Gastroesophageal sphincter (tissue), 4 donors: ENCODE data around the gene TSPAN32. TPM values are rescaled to one million over a fixed set of nuclear protein-coding genes. Genes with fewer than 3 reads are reported as not detected.

Experiments used
- ATAC-seq: fragments of 150-250 bp; one replicate; pipeline ENCODE4 v1.9.1; 2016; ENCODE audit warnings: mild to moderate bottlenecking, moderate library complexity
- H3K27ac ChIP-seq, 4 donors: fragments of 200-600 bp; sonication (generic) in 3 of 4; 1 replicate in 3 of 4; 2 replicates in 1 of 4; pipeline ENCODE4 v1.5.1; 2016 to 2019
- H3K27me3 ChIP-seq: fragments of 200-600 bp; sonication (generic); one replicate; pipeline ENCODE4 v1.5.1; 2019
- H3K36me3 ChIP-seq, 2 donors: fragments of 200-600 bp; sonication (generic); one replicate each; pipeline ENCODE4 v1.5.1; 2019; ENCODE audit warnings: control low read depth in 1 of 2
- H3K4me1 ChIP-seq, 3 donors: fragments of 200-600 bp; sonication (generic); 1 replicate in 2 of 3; 2 replicates in 1 of 3; pipeline ENCODE4 v1.5.1; 2016 to 2019; ENCODE audit warnings: control low read depth in 2 of 3
- H3K4me3 ChIP-seq, 2 donors: fragments of 200-600 bp; sonication (generic); one replicate each; pipeline ENCODE4 v1.5.1; 2019; ENCODE audit warnings: mild to moderate bottlenecking in 1 of 2, moderate library complexity in 1 of 2
- H3K9me3 ChIP-seq, 3 donors: fragments of 200-600 bp; sonication (generic); one replicate each; pipeline ENCODE4 v1.5.1; 2017 to 2019; ENCODE audit warnings: control low read depth in 2 of 3
- EP300 ChIP-seq: sonication (generic); formaldehyde crosslinking; IDR thresholded peaks from one replicate; pipeline ENCODE4 v1.6.1; 2017; ENCODE audit warnings: antibody characterized with exemption, mild to moderate bottlenecking
- POLR2A ChIP-seq, 2 donors: fragments of 450-650 bp; IDR thresholded peaks; one replicate each; pipeline ENCODE4 v1.6.1; 2017; ENCODE audit warnings: antibody characterized with exemption in 2 of 2, mild to moderate bottlenecking in 2 of 2, moderate library complexity in 1 of 2
- POLR2AphosphoS5 ChIP-seq: sonication (generic); formaldehyde crosslinking; IDR thresholded peaks from one replicate; pipeline ENCODE4 v1.6.1; 2017; ENCODE audit warnings: antibody characterized with exemption
- WGBS, 2 donors: methylation state at CpG; one replicate each; pipeline ENCODE4 v1.1.5; 2018; ENCODE audit warnings: low coverage in 1 of 2; 5-methylcytosine and 5-hydroxymethylcytosine counted together
- total RNA-seq, 4 donors: library from RNA; depleted of rRNA; stranded (reverse); fragments of >200 nt; gene quantifications; one replicate each; pipeline ENCODE4 v1.1.0, GENCODE V29; 2016
- TF ChIP-seq, protein P1 (sequence below), 4 experiments: fragments of 200-600 bp in 2 of 4; fragments of 450-650 bp in 2 of 4; sonication (generic) in 1 of 4; IDR thresholded peaks; one replicate each; pipeline ENCODE4 v1.5.1; 2017 to 2019; ENCODE audit warnings: antibody characterized with exemption in 4 of 4, mild to moderate bottlenecking in 2 of 4, moderate library complexity in 2 of 4

The TSPAN32 gene
- total RNA-seq, 4 donors from 2014 or later, result 0.62 to 3.6 (median 3.6) TPM; not detected in 1

DNA sequence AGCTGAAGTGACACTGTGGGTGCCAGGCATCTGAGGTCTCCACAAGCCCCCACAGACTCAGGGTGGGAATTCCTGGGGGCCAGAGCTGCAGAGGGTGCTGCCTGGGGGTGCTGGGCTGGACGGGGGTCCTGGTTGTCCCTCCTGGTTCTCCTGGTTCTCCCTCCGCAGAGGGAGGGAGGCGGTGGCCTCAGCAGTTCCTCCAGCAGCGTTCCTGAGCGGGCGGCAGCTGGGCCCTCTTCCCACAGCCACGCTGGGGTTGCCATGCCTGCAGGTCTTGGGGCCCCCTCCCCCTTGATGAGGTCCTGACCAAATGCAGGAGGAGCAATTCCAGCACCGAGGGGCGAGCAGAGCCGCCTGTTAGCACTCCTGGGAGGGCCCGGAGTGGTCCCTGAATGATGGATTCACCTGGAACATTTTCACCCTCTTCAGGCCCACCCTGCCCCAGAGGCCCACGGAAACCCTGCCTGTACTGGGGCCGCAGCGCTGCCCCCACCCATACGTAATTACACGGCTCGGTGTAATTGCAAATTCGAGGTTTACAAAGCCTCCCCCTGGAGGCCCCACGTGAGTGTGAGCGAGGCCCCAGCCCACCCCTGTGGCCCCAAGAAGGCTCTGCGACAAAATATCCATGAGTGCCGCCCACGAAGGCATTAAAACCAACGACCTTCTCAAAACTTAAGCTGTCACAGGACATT lies 730 bp upstream of the TSPAN32 start:
- TF ChIP-seq POLR2AphosphoS5 (no peak), POLR2A (IDR thresholded peaks at IDR 0.05) (no peak), EP300 (no peak)
- TF ChIP-seq, protein P1, sequence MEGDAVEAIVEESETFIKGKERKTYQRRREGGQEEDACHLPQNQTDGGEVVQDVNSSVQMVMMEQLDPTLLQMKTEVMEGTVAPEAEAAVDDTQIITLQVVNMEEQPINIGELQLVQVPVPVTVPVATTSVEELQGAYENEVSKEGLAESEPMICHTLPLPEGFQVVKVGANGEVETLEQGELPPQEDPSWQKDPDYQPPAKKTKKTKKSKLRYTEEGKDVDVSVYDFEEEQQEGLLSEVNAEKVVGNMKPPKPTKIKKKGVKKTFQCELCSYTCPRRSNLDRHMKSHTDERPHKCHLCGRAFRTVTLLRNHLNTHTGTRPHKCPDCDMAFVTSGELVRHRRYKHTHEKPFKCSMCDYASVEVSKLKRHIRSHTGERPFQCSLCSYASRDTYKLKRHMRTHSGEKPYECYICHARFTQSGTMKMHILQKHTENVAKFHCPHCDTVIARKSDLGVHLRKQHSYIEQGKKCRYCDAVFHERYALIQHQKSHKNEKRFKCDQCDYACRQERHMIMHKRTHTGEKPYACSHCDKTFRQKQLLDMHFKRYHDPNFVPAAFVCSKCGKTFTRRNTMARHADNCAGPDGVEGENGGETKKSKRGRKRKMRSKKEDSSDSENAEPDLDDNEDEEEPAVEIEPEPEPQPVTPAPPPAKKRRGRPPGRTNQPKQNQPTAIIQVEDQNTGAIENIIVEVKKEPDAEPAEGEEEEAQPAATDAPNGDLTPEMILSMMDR (IDR thresholded peaks at IDR 0.05), result no peak
- Histone ChIP-seq H3K4me1 (peaks cover 3 to 38% (median 16%) of the 10 kb centered on the region in 3 donors), H3K36me3 (no peaks in the 10 kb centered on the region), H3K9me3 (no peaks in the 10 kb centered on the region), H3K27me3 (peaks cover 5% of the 10 kb centered on the region), H3K4me3 (peak overlapping the region in 1 of 2 donors; percentile 12), H3K27ac (peak overlapping the region in 1 of 4 donors; percentile 91)
- 67% methylated on average over 3 of the region's 24 CpGs; no CpG with 5 or more reads in 1 of the 2 donors for WGBS, 2 donors
- ATAC-seq, result no peak

- H3K9me3 ChIP-seq, result no peaks in the 10 kb centered on the region
- peaks cover 3 to 52% (median 26%) of the 10 kb centered on the region in 3 donors for H3K4me1 ChIP-seq
- no peaks in the 10 kb centered on the region for H3K36me3 ChIP-seq
- TF ChIP-seq EP300 (no peak), POLR2A (IDR thresholded peaks at IDR 0.05) (no peak), POLR2AphosphoS5 (no peak)
- TF ChIP-seq, protein P1 (IDR thresholded peaks at IDR 0.05), result no peak
- no peak for ATAC-seq
- no peaks in the 10 kb centered on the region for H3K27me3 ChIP-seq
- H3K27ac ChIP-seq, result peak overlapping the region in 2 of 4 donors; percentile 53 to 91
- WGBS, 2 donors, result no CpG with 5 or more reads among the region's 16 CpGs
- H3K4me3 ChIP-seq, result peak overlapping the region in 1 of 2 donors; percentile 14
These were observed 588 bp downstream of the TSPAN32 start for GRCh38 chr11:2302306-2302895.

DNA sequence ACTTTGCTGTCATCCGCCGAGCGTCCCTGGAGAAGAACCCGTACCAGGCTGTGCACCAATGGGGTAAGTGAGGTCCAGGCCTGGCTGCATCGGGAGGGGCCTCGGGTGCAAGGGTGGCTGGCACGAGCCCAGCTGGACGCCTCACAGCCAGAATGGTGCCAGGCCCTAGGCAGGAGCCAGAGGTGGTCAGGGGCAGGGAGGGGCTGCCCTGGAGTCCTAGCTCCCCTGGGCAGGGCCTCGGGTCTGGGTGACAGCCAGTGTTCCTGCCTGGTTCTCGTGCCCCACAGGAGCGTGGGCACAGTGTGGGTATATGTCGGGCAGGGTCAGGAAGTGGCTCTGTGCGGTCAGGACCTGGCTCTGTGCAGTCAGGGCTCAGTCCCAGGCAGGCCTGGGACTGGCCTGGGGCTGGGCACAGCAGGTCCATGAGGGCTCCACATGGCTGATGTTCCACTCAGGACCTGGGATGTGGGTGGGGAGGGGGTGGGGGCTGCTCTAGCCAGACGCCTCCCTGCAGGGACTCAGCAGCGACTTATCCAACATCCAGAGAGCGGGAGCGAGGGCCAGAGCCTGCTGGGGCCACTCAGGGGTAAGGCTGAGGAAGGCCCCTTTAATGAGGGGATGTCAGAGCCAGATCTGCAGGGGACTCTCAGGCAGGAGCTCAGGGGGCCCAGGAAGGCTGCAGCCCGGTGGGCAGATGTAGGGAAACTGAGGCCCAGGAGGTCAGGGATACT lies 1.2 kb downstream of the TSPAN32 start:
- peaks cover 3 to 58% (median 28%) of the 10 kb centered on the region in 3 donors for H3K4me1 ChIP-seq

DNA sequence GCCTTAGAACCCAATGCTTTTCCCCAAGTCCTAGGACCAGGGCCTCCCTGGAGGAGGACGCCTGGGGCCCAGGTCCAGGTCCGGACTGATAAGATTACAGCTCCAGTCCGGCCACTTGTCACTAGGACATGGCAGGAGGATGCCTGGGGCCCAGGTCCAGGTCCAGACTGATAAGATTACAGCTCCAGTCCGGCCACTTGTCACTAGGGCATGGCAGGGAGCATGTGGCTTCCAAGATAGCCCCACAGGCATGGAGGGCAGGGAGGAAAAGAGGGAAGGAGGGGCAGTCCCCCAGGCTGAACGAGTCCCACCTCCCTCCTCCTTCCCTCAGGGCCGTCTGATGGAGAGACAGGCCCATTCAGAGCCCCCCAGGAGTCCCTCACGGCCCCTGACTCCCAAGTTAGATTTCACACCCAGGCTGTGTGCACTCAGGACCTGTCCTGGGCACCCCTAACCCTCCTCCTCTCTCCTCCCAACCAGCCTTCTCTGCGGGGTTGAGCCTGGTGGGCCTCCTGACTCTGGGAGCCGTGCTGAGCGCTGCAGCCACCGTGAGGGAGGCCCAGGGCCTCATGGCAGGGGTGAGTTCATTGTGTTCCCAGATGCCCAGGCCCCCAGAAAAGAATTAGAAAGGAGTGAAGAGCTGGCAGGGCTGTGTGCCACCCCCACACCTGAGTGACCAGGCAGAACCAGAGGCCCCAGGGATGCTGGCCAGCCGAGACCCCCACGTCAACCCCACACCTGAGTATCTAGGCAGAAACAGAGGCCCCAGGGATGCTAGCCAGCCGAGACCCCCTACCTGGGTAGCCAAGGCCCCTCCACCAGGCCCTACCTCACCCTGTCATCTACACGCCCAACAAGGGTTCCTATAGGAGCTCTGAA lies 2.1 kb downstream of the TSPAN32 start:
- Histone ChIP-seq H3K36me3 (no peaks in the 10 kb centered on the region), H3K27ac (peak overlapping the region in 2 of 4 donors; percentile 53 to 91), H3K9me3 (no peaks in the 10 kb centered on the region), H3K27me3 (no peaks in the 10 kb centered on the region), H3K4me1 (peaks cover 3 to 59% (median 28%) of the 10 kb centered on the region in 3 donors), H3K4me3 (no peak overlapping the region)
- 47 to 60% methylated on average over 3 of the region's 15 CpGs for WGBS, 2 donors
- no peak for ATAC-seq
- TF ChIP-seq POLR2AphosphoS5 (no peak), EP300 (no peak), POLR2A (IDR thresholded peaks at IDR 0.05) (no peak)
- TF ChIP-seq, protein P1 (IDR thresholded peaks at IDR 0.05), result no peak

More for the DNA sequence above, 1.2 kb downstream of the TSPAN32 start:
- 60% methylated on average over 1 of the region's 18 CpGs; no CpG with 5 or more reads in 1 of the 2 donors for WGBS, 2 donors
- no peaks in the 10 kb centered on the region for H3K36me3 ChIP-seq
- peak overlapping the region in 2 of 4 donors; percentile 53 to 91 for H3K27ac ChIP-seq
- H3K27me3 ChIP-seq, result no peaks in the 10 kb centered on the region
- ATAC-seq, result no peak
- H3K4me3 ChIP-seq, result peak overlapping the region in 1 of 2 donors; percentile 14
- TF ChIP-seq POLR2A (IDR thresholded peaks at IDR 0.05) (no peak), POLR2AphosphoS5 (peak; percentile 26)
- TF ChIP-seq, protein P1 (IDR thresholded peaks at IDR 0.05), result no peak
- no peaks in the 10 kb centered on the region for H3K9me3 ChIP-seq
